ENCODE data around the gene CCDC188.

Gene CCDC188

DNA sequence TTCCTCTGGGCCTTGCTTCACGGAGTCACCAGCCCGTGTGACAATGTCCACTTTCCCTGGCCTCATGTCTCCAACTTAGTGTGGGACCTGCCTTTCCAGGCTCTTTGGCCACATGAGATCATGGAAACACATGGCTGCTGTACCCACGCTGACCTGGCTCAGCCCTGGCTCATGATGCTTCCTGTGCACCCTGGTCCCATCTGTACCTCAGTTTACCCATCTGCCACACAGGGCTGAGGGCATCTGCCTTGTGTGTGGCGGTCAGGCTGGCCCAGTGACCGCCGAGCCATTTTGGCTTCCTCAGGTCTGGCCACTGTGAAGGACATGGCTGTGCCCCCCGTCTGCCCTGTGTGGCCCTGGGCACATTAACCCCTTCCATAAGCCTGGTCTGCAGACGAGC lies 32.2 kb upstream of the CCDC188 start:
- TF ChIP-seq CTCF (IDR thresholded peaks at IDR 0.05) = no peak
- intact Hi-C loops (cut with DNase I; ENCODE audit: low total_unique reads) = no loop called here

GRCh38 chr22:20182365-20182764 lies 31.5 kb upstream of the CCDC188 start:
- H3K4me1 ChIP-seq = no peaks in the 10 kb centered on the region
- no peaks in the 10 kb centered on the region for H3K36me3 ChIP-seq
- intact Hi-C loops (cut with DNase I; ENCODE audit: low total_unique reads) = no loop called here
- no peaks in the 10 kb centered on the region for H3K9me3 ChIP-seq
- no peak for DNase-seq
- peaks cover 0 to 27% of the 10 kb centered on the region in 2 donors for H3K27me3 ChIP-seq
- H3K4me3 ChIP-seq = no peak overlapping the region
- no peak for TF ChIP-seq CTCF (IDR thresholded peaks at IDR 0.05)
- H3K27ac ChIP-seq = no peak overlapping the region

More for the DNA sequence above, 32.2 kb upstream of the CCDC188 start:
- no peak overlapping the region for H3K4me3 ChIP-seq
- peaks cover 0 to 26% of the 10 kb centered on the region in 2 donors for H3K27me3 ChIP-seq
- DNase-seq = no peak
- H3K4me1 ChIP-seq = no peaks in the 10 kb centered on the region
- no peaks in the 10 kb centered on the region for H3K36me3 ChIP-seq
- H3K9me3 ChIP-seq = no peaks in the 10 kb centered on the region
- H3K27ac ChIP-seq = no peak overlapping the region

- H3K36me3 ChIP-seq = no peaks in the 10 kb centered on the region
- peaks cover 0 to 27% of the 10 kb centered on the region in 2 donors for H3K27me3 ChIP-seq
- H3K4me1 ChIP-seq = no peaks in the 10 kb centered on the region
- H3K27ac ChIP-seq = no peak overlapping the region
- intact Hi-C loops (cut with DNase I; ENCODE audit: low total_unique reads) = no loop called here
- no peaks in the 10 kb centered on the region for H3K9me3 ChIP-seq
- no peak for DNase-seq
- no peak overlapping the region for H3K4me3 ChIP-seq
- no peak for TF ChIP-seq CTCF (IDR thresholded peaks at IDR 0.05)
Measured at GRCh38 chr22:20181884-20182236, 31.0 kb upstream of the CCDC188 start.

- Histone ChIP-seq H3K4me1 (no peaks in the 10 kb centered on the region), H3K9me3 (no peaks in the 10 kb centered on the region), H3K27ac (no peak overlapping the region), H3K36me3 (no peaks in the 10 kb centered on the region), H3K4me3 (no peak overlapping the region), H3K27me3 (peaks cover 0 to 27% of the 10 kb centered on the region in 2 donors)
- DNase-seq = no peak
- intact Hi-C loops (cut with DNase I; ENCODE audit: low total_unique reads) = no loop called here
- no peak for TF ChIP-seq CTCF (IDR thresholded peaks at IDR 0.05)
Measured at GRCh38 chr22:20181194-20181883, 30.5 kb upstream of the CCDC188 start.

DNA sequence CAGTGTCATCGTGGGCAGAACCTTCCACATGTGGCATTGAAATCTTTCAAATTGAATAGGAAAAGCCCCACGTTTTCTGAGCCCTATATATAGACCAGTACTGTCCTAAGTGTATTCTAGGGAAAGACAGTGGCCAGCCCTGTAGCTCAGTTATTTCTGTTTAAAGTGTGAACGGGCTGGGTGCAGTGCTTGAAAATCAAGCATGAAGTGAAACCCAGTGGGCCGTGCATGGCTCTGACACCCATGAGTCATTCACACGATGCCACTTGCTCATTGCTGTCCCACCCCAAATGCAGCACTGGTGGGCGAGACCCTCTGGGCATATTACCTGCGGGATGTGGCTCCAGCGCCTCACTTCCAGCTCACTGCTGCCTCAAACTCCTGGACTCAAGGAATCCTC lies 29.8 kb upstream of the CCDC188 start:
- DNase-seq = no peak
- Histone ChIP-seq H3K4me1 (no peaks in the 10 kb centered on the region), H3K4me3 (no peak overlapping the region), H3K27ac (no peak overlapping the region), H3K36me3 (no peaks in the 10 kb centered on the region), H3K27me3 (peaks cover 0 to 21% of the 10 kb centered on the region in 2 donors), H3K9me3 (no peaks in the 10 kb centered on the region)
- intact Hi-C loops (cut with DNase I; ENCODE audit: low total_unique reads) = no loop called here
- no peak for TF ChIP-seq CTCF (IDR thresholded peaks at IDR 0.05)

DNA sequence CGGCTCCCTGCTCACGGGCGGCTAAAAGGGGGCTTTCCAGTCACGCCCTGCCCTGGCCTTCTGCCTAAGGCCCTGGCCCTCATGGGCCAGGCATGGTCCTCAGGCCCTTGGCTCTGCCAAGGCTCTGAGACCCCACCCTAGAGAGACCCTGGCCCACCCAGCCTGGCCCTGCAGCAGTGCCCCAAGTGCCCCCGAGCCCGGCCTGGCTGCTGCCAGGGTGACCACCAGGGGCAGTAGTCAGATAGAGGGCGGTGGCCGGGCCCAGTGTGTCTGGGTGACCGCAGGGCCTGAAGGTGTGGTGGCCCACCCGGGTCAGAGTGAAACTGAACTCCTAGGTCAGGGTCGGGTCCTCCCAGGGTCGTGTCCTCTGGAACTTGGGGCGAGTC lies 29.4 kb upstream of the CCDC188 start:
- no peak for TF ChIP-seq CTCF (IDR thresholded peaks at IDR 0.05)
- DNase-seq = no peak
- intact Hi-C loops (cut with DNase I; ENCODE audit: low total_unique reads) = no loop called here
- H3K36me3 ChIP-seq = no peaks in the 10 kb centered on the region
- no peak overlapping the region for H3K27ac ChIP-seq
- no peaks in the 10 kb centered on the region for H3K4me1 ChIP-seq
- peaks cover 0 to 21% of the 10 kb centered on the region in 2 donors for H3K27me3 ChIP-seq
- no peak overlapping the region for H3K4me3 ChIP-seq
- H3K9me3 ChIP-seq = no peaks in the 10 kb centered on the region

Measured in tibial artery (tissue), 4 donors.